ENCODE data around the gene SMIM45.
A peak's percentile ranks its signal among the peaks of the same experiment; 100 is the strongest.

Gene SMIM45

DNA sequence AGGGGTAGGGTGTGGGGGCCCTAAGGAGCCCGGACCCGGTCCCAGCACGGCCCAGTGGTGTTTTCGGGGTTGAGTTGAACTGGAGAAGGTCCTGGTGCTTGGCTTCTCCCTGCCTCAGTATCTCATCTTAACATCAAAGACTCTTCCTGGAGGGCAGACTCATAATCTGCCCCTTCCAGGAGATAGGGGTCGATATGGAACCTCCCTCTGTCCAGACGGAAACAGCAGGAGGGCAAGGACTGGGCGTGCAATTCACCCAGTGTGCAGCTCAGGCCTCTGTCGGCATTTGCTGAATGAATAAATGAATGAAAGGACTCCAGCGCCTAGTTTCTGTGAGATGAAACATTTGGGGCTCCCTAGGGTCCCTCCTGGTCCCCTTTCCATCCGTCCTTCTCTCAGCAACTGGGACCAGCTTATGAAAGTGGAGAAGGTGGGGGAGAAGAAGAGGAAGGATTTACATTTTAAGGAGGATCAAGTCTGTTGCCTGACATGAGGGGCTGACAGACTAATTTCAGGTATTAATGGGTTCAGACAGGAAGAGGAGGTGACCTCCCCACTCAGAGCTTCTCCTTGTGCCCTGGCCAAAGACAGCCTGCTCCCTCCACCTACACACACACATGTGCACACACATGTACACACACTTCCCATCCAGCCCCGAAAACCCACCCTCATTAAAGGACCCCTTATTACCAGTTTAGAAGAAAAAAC, 36.0 kb upstream of the SMIM45 start:
- no peak for DNase-seq (ENCODE audit: low spot score)

DNA sequence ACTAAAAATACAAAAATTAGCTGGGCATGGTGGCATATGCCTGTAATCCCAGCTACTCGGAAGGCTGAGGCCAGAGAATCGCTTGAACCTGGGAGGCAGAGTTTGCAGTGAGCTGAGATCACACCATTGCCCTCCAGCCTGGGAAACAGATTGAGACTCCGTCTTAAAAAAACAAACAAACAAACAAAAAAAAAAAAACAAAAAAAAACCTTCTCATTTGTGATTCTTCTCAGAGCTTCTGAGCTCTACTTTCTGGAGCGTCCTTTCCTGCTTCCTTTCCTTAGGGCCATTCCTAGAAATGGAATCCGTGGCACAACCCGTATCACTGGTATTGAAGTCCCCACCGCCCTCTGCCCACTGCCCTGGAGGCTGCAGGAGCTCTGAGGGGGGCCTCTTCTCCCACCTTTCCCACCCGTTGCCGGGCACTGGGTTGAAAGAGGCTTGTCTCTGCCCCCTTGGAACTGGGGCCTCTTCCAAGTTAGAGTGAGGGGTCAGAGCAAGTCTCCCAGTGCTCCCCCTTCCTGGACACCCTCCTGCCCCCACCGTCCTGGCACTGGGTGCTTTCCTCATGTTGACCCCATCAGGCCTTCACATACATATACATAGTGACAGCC, 35.1 kb upstream of the SMIM45 start:
- DNase-seq (ENCODE audit: low spot score), result no peak

DNA sequence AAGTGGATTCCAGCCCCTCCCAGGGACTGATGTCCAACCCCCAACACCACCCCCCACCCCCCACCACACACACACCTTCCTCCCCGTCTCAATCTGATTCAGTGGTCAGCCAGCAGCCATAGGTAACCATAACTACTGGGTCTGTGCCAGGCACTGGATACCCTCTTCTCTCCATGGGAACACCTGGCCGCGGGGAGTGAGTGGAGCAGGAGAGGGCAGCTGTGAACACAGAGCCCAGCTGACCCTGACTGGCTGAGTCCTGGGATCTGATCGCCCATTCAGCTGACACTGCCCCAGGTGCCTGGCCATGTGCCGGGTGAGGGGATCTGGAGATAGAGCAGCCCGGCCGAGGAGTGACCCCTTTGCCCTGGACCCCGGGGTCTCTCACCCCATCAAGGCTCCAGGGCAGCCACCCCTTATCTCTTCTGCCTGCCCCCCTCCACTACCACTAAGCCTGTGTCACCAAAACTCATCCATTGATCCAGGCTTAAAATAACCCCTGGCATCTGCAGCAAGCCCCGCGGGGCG, 34.5 kb upstream of the SMIM45 start:
- DNase-seq (ENCODE audit: low spot score), result no peak

DNA sequence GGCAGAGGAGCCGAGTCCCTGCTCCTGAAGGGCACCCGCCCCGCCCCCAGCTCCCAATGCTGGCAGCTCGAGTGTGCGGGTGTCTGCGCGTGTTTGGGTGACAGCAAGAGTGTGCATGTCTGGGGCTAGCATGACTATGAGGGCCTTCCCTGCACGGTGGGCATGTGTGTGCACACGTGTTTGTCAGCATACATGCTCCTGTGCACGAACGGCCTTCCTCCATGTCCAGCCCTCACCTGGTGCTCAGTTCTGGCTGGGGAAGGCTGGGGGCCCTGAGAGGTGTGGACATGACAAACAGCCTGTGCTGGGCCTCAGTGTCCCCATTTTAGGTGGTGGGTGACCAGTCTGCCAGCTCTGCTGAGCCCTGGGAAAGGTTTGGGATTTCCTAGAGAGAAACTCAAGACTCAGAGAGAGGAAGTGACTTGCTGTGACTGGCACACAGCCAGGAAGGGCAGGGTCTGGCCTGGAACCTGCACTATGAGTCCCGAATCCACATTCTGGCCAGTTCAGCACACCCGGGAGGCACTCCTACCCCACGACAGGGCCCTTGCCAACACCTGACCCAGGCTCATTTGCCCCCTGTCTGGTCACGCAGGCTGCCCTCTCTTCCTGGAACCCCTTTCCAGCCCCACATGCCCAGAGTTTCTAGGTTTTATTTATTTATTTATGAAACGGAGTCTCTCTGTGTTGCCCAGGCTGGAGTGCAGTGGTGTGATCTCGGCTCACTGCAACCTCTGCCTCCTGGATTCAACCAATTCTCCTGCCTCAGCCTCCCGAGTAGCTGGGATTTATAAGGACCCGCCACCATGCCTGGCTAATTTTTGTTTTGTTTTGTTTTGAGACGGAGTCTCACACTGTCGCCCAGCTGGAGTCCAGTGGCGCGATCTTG, 33.8 kb upstream of the SMIM45 start:
- DNase-seq (ENCODE audit: low spot score), result no peak

DNA sequence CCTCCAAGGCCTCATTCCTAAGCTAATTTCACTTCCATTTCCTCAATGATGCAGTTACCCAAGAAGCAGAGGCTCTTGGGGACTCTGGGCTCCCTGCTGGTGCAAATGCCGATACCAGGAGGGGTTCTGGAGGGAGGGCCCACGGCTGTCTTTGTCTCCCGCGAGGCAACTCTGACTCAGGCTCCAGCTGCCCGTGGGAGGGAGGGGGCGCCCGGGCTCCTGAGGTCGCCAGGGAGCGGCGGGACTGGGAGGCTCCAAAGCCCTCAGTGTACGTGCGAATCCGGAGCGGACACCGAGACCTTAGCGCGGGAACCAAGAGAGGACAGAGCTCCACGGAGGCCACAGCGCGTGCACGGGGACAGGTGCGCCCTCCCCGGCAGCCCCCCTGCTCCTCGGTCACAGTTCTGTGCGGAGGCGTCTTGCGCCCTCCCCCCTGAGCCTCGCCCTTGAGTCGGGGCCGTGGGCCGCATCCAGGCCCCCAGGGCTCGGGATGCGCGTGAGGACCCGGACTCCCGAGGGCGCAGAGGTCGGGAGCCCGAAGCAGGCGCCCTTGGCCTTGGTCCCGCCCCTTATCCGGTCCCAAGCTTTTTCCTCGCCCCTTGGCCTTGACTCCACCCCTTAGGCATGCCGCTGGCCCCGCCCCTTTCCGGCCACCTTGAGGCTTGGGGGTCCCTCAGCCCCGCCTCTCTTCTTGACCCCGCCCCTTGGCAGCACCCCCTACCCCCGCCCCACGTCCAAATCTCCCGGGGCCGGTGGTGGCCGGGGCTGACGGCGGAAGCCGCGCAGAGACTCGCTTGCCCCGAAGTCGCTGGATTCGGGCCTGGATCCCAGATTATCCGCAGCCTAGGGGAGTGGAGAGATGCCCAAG, 32.4 kb upstream of the SMIM45 start:
- peak; percentile 31 for DNase-seq (ENCODE audit: low spot score)

DNA sequence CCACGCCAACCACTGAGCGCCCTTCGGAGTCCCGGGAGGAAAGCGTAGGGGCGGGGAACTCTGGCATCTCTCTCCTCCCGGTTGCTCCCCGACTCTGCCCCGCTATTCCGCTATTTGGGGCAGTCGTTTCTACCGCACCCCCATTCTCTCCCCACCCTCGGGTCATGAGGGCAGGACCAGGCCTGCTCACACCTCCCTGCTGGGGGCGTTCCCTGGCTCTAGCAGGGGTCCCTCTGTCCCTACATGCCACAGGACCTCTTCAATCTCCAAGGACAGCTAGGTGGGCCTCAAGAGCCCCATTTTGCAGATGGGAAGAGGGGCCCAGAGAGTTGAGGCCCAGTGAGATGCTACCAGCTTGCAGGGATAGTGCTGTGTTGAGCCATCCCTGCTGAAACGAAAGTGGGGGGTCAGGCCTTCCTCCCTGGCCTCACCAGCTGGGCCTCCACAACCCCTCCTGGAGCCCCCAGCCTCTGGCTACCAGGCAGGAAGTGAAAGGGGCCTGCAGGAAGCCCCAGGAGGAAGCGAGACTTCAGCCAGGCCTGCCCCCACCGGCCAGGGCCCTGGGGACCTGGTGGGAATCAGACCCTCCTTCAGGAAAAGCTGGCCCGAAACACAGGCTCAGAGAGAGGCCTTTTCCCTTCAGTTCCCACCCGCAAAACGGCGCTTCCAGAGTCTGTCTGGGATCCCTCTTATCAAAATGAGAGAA, 31.5 kb upstream of the SMIM45 start:
- no peak for DNase-seq (ENCODE audit: low spot score)

DNA sequence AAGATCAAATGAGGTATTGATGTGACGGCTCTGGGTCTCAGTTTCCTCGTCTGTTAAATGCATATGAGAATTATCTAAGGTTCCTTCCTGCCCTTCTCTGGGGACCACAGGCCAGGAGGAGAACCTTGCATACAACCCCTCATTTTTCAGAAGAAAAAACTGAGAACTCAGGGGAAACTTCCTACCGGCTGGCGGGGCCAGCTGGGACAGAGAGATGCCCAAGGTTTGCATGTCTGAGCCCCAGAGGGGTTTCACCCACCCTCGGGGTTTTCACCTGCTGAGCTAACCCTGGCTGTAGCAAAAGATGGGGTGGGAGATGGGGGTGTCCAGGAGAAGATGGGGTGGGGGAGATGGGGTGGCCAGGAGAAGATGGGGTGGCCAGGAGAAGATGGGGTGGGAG, 29.6 kb upstream of the SMIM45 start:
- DNase-seq (ENCODE audit: low spot score), result no peak

DNA sequence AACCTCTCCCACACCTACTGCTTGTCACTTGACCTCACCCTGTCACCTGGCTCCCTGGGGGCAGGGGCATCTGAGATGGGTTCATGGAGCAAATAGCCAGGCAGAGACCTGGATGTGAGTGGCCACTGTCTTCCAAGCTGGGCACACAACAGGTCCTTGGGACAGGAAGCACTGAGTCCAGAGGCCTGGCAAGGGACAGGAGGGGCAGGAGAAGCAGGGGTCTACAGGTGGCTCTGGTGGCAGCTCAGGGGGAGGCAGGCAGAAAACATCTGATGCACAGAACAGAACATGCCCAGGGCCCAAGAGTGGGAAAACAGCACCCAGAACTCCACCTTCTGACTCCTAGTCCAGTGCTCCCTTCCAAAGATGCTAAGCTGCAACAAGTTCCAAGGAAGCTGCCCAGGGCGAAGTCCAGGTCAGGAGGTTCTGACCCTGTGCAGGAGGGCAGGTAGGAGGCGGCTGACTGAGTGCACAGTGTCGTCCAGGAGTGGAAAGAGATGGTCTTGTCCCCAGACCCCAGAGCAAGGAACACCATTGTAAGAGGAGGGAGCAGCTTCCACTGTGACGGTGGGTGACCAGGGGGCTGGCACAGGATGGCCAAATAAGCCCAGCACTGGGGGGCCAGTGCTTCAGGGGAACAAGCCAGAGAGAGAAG, 28.9 kb upstream of the SMIM45 start:
- no peak for DNase-seq (ENCODE audit: low spot score)

DNA sequence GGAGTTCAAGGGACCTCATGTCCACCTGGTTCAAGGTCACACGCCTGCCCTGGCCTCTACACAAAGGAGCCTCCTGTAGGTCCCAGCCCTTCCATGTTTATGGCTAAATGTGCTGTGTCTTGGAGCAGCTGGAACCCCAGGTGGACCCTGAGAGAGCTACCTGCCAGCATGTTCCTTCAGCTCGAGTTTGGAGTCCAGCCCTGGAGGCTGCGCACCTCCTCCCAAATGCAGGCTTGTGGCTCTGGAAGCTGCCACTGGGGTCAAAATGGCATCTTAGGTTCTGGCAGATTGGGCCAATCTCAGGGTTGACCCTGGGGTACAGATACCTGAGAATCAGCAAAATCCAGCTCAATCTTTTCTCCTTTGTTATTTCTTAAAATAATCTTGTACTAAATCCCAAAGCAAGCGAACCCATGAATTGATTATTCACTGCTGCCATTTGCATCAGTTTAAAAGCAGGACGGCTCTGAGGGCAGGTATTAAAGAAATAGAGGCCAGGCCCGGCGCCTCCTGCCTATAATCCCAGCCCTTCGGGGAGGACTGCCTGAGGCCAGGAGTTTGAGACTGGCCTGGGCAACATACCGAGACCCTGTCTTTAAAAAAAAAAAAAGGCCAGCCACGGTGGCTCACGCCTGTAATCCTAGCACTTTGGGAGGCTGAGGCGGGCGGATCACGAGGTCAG, 28.2 kb upstream of the SMIM45 start:
- DNase-seq (ENCODE audit: low spot score), result no peak

DNA sequence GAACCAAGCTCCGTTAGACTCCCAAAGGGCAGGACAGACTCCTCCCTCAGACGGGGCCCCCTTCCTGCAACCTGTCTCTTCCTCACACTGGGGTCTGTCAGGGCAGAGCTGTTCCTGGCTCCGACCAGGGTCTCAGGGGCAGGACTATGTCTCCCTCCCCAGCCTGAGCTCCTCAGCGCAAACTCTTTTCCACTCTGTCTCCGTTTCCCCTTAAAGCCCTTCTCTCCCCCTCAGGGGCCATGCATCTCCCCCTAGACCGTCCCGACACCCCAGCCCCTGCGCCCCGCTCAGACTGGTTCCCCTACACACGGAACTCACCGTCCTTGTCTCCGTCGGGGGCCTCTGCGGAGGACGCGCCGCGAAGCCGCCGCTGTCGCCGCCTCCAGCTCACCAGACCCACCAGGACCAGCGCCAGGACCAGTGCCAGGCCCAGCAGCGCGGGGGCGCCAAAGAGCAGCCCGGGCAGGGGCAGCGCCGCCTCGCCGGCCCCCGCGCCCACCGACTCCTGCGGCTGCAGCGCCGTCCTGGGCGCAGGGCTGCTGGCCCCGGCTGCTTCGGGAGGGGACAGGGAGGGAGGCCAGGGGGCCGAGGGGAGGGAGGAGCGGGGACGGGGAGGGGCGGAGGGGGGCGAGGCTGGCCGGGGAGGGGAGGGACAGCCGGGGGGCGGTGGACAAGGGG, 26.0 kb upstream of the SMIM45 start:
- peak; percentile 63 for DNase-seq (ENCODE audit: low spot score)

DNA sequence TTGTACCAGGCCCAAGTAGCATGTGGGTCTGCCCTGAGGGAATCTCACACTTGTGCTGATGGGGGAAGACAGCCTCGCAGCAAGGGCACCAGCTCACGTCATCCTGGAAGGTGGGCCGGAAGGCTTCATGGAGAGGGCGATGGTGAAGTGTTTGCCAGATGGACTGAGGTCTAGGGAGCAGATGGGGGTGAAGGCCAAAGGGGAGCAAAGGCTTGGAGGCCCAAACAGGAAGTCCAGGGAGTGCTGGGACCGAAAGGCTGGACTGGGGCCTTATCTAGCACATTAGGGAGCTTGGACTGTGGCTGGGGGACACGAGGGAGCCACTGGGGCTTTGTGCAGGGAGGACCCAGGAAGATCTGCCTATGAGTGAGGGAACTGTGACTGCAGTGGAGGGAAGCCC, 24.1 kb upstream of the SMIM45 start:
- DNase-seq (ENCODE audit: low spot score), result no peak

DNA sequence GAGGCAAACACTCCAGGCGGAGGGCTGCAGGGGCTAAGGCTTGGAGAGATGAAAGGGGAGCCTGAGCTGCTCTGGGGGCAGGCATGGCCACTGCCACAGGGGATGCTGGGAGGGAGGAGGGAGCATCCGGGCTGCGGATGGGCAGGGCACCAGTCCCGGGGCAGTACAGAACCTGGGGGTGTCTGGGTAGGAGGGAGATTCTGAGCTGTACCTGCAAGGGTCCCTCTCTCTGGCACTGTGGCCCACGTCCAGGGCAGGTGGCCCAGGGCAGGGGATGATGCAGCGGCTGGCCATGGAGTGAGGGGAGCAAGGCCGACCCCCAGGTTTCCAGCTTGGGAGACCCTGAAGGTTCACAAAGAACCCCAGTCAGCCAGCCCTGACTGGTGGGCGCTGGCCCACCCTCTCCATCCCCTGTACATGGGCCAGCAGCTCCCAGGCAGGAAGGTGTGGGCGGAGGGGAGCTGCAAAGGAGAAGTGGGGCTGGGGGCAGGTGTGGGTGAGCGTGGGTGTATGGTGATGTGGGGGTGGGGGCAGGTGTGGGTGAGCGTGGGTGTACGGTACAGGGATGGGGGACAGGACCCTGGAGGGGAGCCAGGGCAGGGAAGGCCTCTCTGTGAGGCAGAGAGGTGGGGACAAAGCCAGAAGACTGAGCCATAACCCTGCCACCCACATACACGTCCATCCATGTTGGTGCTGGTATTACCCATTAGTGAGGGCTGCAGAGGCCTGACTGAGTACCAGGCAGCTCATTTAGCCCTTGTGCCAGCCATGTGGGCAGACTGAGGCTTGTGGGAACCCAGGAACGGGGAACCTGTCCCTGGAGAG, 23.1 kb upstream of the SMIM45 start:
- no peak for DNase-seq (ENCODE audit: low spot score)

DNA sequence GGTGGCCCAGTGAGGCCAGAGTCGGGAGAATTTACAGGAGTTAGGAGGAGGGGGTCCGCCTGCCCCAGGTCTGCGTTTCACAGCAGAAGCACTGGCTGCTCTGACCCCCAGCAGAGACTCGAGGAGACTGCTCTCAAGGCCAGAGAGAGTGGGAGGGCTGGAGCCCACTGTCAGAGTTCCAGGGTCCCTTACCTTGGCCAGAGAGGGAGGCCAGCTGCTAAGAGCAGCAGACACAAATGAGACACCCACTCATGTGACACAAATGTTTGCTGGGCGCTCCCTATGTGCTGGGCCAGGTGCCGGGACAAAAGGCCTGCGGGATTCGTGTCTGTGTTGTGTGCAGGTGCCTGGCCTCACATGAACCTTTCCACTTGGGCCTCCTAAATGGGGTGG, 22.5 kb upstream of the SMIM45 start:
- DNase-seq (ENCODE audit: low spot score), result no peak

DNA sequence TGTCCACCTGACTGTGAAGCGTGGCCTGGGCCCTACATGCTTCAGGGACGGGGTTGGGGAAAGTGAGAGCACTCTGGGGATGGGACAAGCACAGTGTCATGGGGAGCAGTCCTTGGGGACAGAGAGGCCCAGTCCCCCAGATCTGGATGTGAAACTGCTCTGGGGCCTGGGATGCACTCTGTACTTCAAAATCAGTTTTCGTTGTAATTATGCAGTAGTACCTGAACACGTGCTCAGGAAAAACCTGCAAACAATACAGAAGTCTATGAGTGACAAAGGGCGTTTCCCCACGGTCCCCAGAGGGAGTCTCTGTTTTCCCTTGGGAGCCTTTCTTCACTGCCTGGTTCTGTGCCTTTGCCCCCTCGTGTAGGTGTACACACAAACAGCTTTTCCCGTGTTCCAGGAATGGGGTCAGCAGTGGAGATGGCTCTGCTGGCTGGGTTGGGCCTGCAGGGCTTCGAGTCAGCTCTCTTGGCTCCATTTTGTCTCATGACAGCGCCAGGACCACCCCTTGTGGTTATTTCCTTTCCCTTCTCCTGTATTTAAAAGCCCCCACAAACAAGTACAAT, 20.2 kb upstream of the SMIM45 start:
- DNase-seq (ENCODE audit: low spot score), result no peak

DNA sequence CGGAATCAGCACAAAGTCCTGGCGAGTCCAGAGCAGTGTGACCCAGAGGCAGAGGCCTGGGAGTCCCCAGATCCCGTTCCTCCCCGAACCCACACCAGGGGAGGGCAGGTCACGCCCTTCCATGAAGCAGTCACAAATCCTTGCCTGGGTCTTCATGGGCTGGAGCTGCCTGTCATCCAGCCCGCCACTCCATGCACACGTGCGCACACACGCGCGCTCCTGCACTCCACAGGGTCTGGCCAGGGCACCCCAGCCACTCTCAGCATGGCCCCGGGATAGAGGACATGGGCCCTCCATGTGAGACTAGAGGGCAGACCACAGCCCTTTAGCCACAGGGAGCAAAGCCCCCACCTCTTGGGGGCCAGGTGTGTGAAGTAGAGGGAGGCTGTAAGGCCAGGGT, 19.6 kb upstream of the SMIM45 start:
- DNase-seq (ENCODE audit: low spot score), result no peak

DNA sequence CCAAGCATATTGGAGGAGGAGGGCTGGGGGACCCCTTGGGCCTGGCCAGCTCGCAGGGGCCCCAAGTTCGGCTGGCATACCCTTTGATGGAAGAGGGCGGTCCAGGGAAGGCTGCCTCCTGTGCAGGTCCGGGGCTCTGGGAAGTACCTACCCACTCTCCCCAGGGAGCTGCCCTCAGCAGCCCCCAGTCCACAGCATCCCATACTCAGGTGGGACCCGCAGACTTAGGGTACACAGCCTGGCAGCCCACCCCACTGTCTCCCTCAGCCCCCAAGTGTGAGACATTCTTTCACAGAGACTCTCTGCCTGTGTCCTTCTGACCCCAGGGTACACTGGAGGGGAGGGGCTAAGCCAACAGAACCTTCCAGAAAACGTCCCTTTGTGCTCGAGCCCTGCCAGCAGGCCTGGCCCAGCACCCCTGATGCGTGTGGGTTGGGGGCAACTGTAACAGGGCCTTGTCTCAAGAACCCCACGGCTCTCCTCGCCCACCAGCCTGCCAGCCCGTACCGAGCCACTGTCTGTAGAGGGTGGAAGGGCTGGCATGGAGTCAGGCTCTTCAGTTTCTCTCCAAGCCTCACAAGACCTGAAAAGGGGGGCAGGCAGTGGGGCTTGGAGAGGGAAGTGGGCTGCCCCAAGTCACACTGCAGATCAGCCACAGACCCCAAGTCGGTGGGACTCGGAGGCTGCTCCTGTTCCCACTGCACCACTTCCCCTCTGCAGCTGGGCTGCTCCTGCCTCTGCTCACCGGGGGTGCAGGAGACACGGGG, 18.4 kb upstream of the SMIM45 start:
- DNase-seq (ENCODE audit: low spot score), result no peak

DNA sequence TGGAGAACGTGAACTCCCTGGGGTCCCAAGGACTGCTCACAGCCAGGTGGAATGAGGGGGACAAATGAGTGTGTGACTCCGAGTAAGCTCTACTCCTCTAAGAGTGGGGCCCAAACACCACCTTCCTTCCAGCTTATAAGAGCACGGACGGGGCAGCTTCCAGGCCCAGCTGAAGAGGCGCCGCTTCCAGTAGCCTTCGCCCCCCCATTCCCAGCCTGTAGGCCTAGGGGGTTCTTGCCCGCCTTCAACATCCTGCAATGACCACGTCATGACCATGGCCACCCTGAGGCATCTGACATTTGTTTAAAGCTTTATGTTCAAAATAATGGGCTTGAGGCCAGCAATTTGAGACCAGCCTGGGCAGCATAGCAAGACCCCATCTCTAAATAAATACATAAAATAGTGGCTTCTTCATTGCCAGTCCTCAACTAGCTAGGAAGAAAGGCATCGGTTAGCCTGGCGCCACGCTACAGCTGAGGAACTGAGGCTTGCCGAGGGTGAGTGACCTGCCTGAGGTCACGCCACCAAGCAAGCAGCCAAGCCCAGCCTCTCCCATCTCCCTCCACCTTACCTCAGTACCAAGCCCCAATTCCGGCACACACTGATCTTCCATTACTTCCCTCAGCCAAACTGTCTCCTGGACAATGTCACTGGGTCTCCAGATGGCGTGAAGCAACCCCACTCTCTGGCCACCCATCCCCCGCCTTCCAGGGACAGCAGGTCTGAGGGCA, 17.5 kb upstream of the SMIM45 start:
- DNase-seq (ENCODE audit: low spot score), result no peak
